Activated naive CD8-positive, alpha-beta T cell treated with anti-CD3 and anti-CD28 coated beads, Interleukin-2, amount 10 ng/mL, durations not matched to agents 7 days and 5 days (primary cell): Measurements from ENCODE around the gene INO80D. TPM values are rescaled to one million over a fixed set of nuclear protein-coding genes. Genes with fewer than 3 reads are reported as not detected.

ENCODE experiments used
- ATAC-seq: fragments of 150-1000 bp; cut with Tn5 transposase; one replicate; pipeline ENCODE4 v1.10.0; 2021; ENCODE audit warnings: low read depth, moderate library complexity
- POLR2A ChIA-PET: fragments of 350-600 bp; sonication (Branson Sonifier 250); formaldehyde crosslinking; loops from one replicate; lab custom pipeline; 2021; ENCODE audit warnings: antibody characterized with exemption; lab: Charles Lee
- DNase-seq: peaks from one replicate; pipeline ENCODE4 v3.0.0; 2021
- H3K27ac Mint-ChIP-seq: one replicate; pipeline ENCODE4 v1.8.0; 2022; ENCODE audit warnings: mild to moderate bottlenecking, mixed read lengths
- H3K27me3 Mint-ChIP-seq: one replicate; pipeline ENCODE4 v1.8.0; 2022; ENCODE audit warnings: mild to moderate bottlenecking, moderate library complexity, mixed read lengths
- H3K36me3 Mint-ChIP-seq: one replicate; pipeline ENCODE4 v1.8.0; 2021; ENCODE audit warnings: mild to moderate bottlenecking, mixed read lengths
- H3K4me1 Mint-ChIP-seq: one replicate; pipeline ENCODE4 v1.8.0; 2021; ENCODE audit warnings: mixed read lengths
- H3K4me3 Mint-ChIP-seq: one replicate; pipeline ENCODE4 v1.8.0; 2022; ENCODE audit warnings: mild to moderate bottlenecking, moderate library complexity, mixed read lengths
- H3K9me3 Mint-ChIP-seq: one replicate; pipeline ENCODE4 v1.8.0; 2021; ENCODE audit warnings: mixed read lengths
- total RNA-seq, 2 experiments: library from RNA; stranded (reverse); gene quantifications; one replicate each; pipeline ENCODE4 v1.2.3, GENCODE V29; 2021

Gene INO80D
- total RNA-seq, 2 experiments from 2014 or later: 25.5 to 28.5 TPM

DNA sequence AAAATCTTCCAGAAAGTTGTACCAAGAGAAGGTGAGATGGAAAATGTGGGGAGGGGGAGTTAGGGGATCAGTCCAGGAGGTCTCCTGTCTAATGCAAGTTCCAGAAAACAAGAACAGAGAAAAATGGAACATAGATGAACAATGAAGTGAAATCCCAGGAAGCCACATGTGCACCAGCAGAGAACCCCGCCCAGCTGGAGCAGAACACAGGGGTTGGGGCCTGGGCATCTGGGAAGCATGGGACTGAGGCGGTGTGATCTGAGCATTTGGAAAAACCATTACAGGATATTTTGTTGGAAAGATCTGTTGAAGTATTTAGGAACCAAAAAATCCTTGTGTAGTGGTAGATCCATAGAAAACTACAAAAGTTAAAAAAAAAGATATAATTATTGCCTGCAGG is 133.7 kb downstream of the INO80D start:
- H3K4me1 Mint-ChIP-seq: peaks cover 5% of the 10 kb centered on the region
- POLR2A ChIA-PET: no interaction called here
- peaks cover 10% of the 10 kb centered on the region for H3K27me3 Mint-ChIP-seq
- DNase-seq (no peak), ATAC-seq (no peak)
- no peaks in the 10 kb centered on the region for H3K36me3 Mint-ChIP-seq
- peaks cover 2% of the 10 kb centered on the region for H3K9me3 Mint-ChIP-seq
- H3K27ac Mint-ChIP-seq: no peak overlapping the region
- no peak overlapping the region for H3K4me3 Mint-ChIP-seq

DNA sequence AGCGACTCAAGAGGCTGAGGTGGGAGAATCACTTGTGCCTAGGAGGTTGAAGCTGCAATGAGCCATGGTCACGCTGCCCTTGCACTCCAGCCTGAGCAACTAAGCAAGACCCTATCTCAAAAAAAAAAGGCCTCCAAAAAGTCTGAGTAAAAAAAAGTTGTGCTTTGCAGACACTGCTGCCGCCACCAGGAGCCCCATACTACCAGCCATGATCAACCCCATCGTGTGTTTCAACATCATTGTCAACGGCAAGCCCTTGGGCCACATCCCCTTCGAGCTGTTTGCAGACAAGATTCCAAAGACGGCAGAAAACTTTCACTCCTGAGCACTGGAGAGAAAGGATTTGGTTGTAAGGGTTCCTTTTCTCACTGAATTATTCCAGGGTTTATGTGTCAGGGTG is 137.1 kb downstream of the INO80D start:
- peaks cover 15% of the 10 kb centered on the region for H3K27me3 Mint-ChIP-seq
- POLR2A ChIA-PET: no interaction called here

DNA sequence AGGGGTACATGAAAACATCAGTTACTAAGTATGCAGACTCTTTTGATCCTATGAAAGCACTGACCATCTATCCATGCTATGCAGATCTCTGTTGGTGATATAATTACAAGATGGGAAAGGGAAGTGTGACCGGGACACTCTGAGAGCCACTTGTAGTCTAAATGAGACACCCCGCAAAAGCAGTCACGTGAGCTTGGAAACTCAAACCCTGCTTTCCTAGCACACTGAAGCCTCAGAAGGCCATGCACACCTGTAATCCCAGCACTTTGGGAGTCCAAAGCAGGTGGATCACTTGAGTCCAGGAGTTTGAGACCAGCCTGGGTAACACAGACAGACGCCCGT is 137.5 kb downstream of the INO80D start:
- no peak overlapping the region for H3K27ac Mint-ChIP-seq
- H3K4me1 Mint-ChIP-seq: peaks cover 2% of the 10 kb centered on the region
- H3K9me3 Mint-ChIP-seq: peaks cover 2% of the 10 kb centered on the region
- H3K36me3 Mint-ChIP-seq: no peaks in the 10 kb centered on the region
- H3K27me3 Mint-ChIP-seq: peaks cover 13% of the 10 kb centered on the region
- no peak for ATAC-seq
- POLR2A ChIA-PET: no interaction called here
- H3K4me3 Mint-ChIP-seq: no peak overlapping the region
- DNase-seq: no peak

More for the DNA sequence above, 137.1 kb downstream of the INO80D start:
- Mint-ChIP-seq H3K36me3 (no peaks in the 10 kb centered on the region), H3K4me3 (no peak overlapping the region), H3K27ac (no peak overlapping the region), H3K4me1 (peaks cover 5% of the 10 kb centered on the region), H3K9me3 (peaks cover 2% of the 10 kb centered on the region)
- no peak for ATAC-seq
- DNase-seq: no peak

DNA sequence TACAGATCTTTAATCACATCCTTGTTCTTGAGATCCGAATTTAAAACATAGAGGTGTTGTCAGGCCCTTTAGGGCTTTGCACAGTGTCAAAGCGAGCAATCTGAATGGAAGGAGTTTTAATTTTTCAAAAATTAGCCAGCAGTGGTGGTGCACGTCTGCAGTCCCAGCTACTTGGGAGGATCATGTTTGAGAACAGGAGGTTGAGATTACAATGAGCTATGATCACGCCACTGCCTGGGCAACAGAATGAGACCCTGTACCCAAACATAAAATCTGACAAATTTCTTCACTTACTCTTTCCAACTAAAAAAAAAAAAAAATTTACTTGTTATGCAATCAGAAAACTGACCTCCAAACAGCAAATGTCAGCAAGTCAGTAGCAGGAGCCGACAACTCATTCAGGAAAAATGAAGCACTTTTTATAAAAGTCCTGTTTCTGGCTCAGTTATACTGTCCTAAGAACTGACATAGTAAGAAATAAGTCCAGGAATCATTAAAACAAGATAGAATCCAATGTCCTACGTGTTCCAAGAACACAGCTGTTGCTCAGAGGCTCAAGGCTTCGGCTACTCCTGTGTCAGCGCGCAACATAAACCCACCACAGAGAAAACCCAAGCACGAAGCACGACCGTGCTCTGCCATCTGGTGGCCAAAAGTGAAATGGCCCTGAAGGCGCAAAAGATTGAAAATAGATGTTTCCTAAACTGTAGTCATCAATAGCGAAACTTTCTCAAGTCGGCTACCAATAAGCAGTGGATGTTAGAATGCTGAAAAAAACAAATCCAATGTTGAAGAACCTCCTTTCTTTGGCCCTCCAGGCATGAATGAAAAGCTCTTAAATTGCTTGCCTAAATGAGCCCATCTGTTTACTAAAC is 138.1 kb downstream of the INO80D start:
- Mint-ChIP-seq H3K4me1 (peaks cover 2% of the 10 kb centered on the region), H3K4me3 (no peak overlapping the region), H3K27ac (no peak overlapping the region), H3K36me3 (no peaks in the 10 kb centered on the region), H3K27me3 (peaks cover 12% of the 10 kb centered on the region), H3K9me3 (peaks cover under 1% of the 10 kb centered on the region)
- peak; percentile 60 for DNase-seq
- POLR2A ChIA-PET: no interaction called here
- peak; percentile 78 for ATAC-seq

DNA sequence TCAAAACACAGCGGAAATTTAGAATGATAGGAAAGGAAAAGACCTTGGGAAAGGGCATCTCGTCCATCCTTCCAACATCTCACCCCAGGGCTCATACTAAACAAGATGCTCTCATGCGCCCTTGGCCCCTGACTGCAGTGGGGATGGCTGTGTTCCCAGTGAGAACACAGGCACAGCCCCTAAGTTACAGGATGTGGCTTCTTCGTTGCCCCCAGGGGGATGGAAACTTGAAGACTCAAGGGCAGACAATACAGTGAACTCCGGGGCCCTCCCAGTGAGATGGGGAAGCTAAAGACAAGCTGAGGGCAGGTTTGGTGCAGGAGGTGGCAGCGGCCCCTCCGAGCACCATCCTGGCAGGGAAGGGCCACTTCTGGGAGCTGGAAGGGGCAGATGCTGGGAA is 139.7 kb downstream of the INO80D start:
- no peak overlapping the region for H3K4me3 Mint-ChIP-seq

More for the DNA sequence above, 139.7 kb downstream of the INO80D start:
- H3K27me3 Mint-ChIP-seq: peaks cover 15% of the 10 kb centered on the region
- H3K27ac Mint-ChIP-seq: no peak overlapping the region
- H3K9me3 Mint-ChIP-seq: no peaks in the 10 kb centered on the region
- no peak for DNase-seq
- POLR2A ChIA-PET: no interaction called here
- no peak for ATAC-seq
- H3K4me1 Mint-ChIP-seq: peaks cover 2% of the 10 kb centered on the region
- no peaks in the 10 kb centered on the region for H3K36me3 Mint-ChIP-seq

Other genes starting within 250 kb of the INO80D start
- gene NDUFS1, start 73.3 kb upstream of the INO80D start, total RNA-seq: 10 to 100 TPM; 56.6 to 66.1 TPM
- 100 to 1,000 TPM; 506 to 561 TPM for gene EEF1B2, start 73.7 kb upstream of the INO80D start, total RNA-seq
- 10 to 100 TPM; 10.7 to 12.8 TPM for gene ZDBF2, start 188.5 kb upstream of the INO80D start, total RNA-seq